B cell (primary cell): ENCODE measurements around the gene TBATA. TPM values are rescaled to one million over a fixed set of nuclear protein-coding genes. Genes with fewer than 3 reads are reported as not detected.

ENCODE experiments used
- ATAC-seq: fragments of 200-7000 bp; cut with Tn5 transposase; one replicate; pipeline ENCODE4 v1.10.0; 2021; ENCODE audit warnings: low read depth, mild to moderate bottlenecking, moderate number of reproducible peaks, moderate library complexity
- CTCF ChIA-PET: fragments of 350-600 bp; sonication (Branson Sonifier 250); formaldehyde crosslinking; loops from one replicate; lab custom pipeline; 2021; ENCODE audit warnings: antibody characterized with exemption, inconsistent platforms; lab: Charles Lee
- POLR2A ChIA-PET: fragments of 350-600 bp; sonication (Branson Sonifier 250); formaldehyde crosslinking; loops from one replicate; lab custom pipeline; 2021; ENCODE audit warnings: antibody characterized with exemption; lab: Charles Lee
- DNase-seq: peaks from one replicate; pipeline ENCODE4 v3.0.0; 2013
- H2AFZ ChIP-seq: 2 replicates; pipeline ENCODE4 v1.6.1; 2012; ENCODE audit warnings: mild to moderate bottlenecking, low read depth, low read length; ENCODE audit not compliant: insufficient read depth, poor library complexity, severe bottlenecking
- H3K27ac ChIP-seq, 2 donors: 1 replicate in 1 of 2; 2 replicates in 1 of 2; pipeline ENCODE4 v1.5.1; 2012 to 2013; ENCODE audit warnings: low read length in 2 of 2, mild to moderate bottlenecking in 2 of 2, moderate library complexity in 1 of 2
- H3K27me3 ChIP-seq, 4 experiments: fragments of 200-600 bp in 1 of 4; sonication (generic) in 1 of 4; replicated peaks in 1 of 4; 1 replicate in 2 of 4; 2 replicates in 2 of 4; pipeline versions ENCODE4 v1.6.1 to v1.7.0; 2013 to 2016; ENCODE audit warnings: low read length in 3 of 4, mild to moderate bottlenecking in 2 of 4, mixed read lengths in 1 of 4, moderate library complexity in 1 of 4; ENCODE audit not compliant: insufficient read depth in 4 of 4, control insufficient read depth in 3 of 4; ENCODE audit errors: control extremely low read depth in 1 of 4
- H3K36me3 ChIP-seq, 2 experiments: replicated peaks in 1 of 2; 1 replicate in 1 of 2; 2 replicates in 1 of 2; pipeline versions ENCODE4 v1.6.1 to v1.7.1; 2013; ENCODE audit warnings: low read length in 1 of 2; ENCODE audit not compliant: insufficient read depth in 2 of 2, control insufficient read depth in 1 of 2; ENCODE audit errors: control extremely low read depth in 1 of 2, extremely low read depth in 1 of 2
- H3K4me1 ChIP-seq, 2 donors: fragments of 200-600 bp in 1 of 2; sonication (generic) in 1 of 2; 1 replicate in 1 of 2; 2 replicates in 1 of 2; pipeline versions ENCODE4 v1.5.1 to v1.6.1; 2013 to 2017; ENCODE audit warnings: low read length in 2 of 2; ENCODE audit not compliant: control insufficient read depth in 2 of 2, insufficient read depth in 2 of 2
- H3K4me2 ChIP-seq: replicated peaks from 2 replicates; pipeline ENCODE3; 2012; ENCODE audit warnings: mild to moderate bottlenecking, low read depth, low read length; ENCODE audit not compliant: poor library complexity, severe bottlenecking
- H3K4me3 ChIP-seq, 5 experiments: fragments of 200-600 bp in 1 of 5; sonication (generic) in 1 of 5; 1 replicate in 3 of 5; 2 replicates in 2 of 5; pipeline versions ENCODE4 v1.5.1 to v1.7.0; 2011 to 2016; ENCODE audit warnings: low read length in 4 of 5, mild to moderate bottlenecking in 4 of 5, low read depth in 2 of 5, control low read depth in 1 of 5, moderate library complexity in 1 of 5; ENCODE audit not compliant: insufficient read depth in 1 of 5; ENCODE audit errors: control extremely low read depth in 1 of 5, extremely low read depth in 1 of 5
- H3K79me2 ChIP-seq: fragments of 200-600 bp; sonication (generic); one replicate; pipeline ENCODE4 v1.6.0; 2016; ENCODE audit warnings: low read length; ENCODE audit not compliant: control insufficient read depth, insufficient read depth
- H3K9ac ChIP-seq: fragments of 200-600 bp; sonication (generic); 2 replicates; pipeline ENCODE4 v1.6.1; 2017; ENCODE audit warnings: mild to moderate bottlenecking, low read length, moderate library complexity
- H3K9me3 ChIP-seq, 3 donors: one replicate each; pipeline versions ENCODE4 v1.6.1 to v1.7.1; 2013; ENCODE audit warnings: low read length in 2 of 3; ENCODE audit not compliant: control insufficient read depth in 2 of 3, insufficient read depth in 1 of 3; ENCODE audit errors: control extremely low read depth in 1 of 3
- H4K20me1 ChIP-seq: 2 replicates; pipeline ENCODE4 v1.6.0; 2012; ENCODE audit warnings: mild to moderate bottlenecking, low read length; ENCODE audit not compliant: insufficient read depth, control insufficient read depth, poor library complexity, severe bottlenecking
- H3K27ac Mint-ChIP-seq: one replicate; pipeline ENCODE4 v1.8.0; 2021; ENCODE audit warnings: mixed read lengths
- H3K27me3 Mint-ChIP-seq: one replicate; pipeline ENCODE4 v1.8.0; 2021; ENCODE audit warnings: mixed read lengths
- H3K4me1 Mint-ChIP-seq: one replicate; pipeline ENCODE4 v1.8.0; 2021; ENCODE audit warnings: mixed read lengths
- H3K4me3 Mint-ChIP-seq: one replicate; pipeline ENCODE4 v1.8.0; 2021; ENCODE audit warnings: mixed read lengths
- H3K9me3 Mint-ChIP-seq: one replicate; pipeline ENCODE4 v1.8.0; 2022; ENCODE audit warnings: mixed read lengths; ENCODE audit not compliant: insufficient read depth
- EZH2 ChIP-seq: IDR thresholded peaks from 2 replicates; pipeline ENCODE4 v1.6.1; 2012; ENCODE audit warnings: borderline replicate concordance, low read depth, mild to moderate bottlenecking, moderate library complexity, low read length; ENCODE audit not compliant: insufficient read depth, poor library complexity, severe bottlenecking
- WGBS: methylation state at CpG from one replicate; pipeline ENCODE4 v1.1.5; 2013; ENCODE audit warnings: missing lambda C conversion rate; ENCODE audit not compliant: insufficient coverage; 5-methylcytosine and 5-hydroxymethylcytosine counted together
- intact Hi-C: fragments of 100-400 bp; cut with micrococcal nuclease; formaldehyde crosslinking; loops from one replicate; pipeline ENCODE4 v1.10.0; 2022
- polyA plus RNA-seq: library from polyadenylated mRNA; depleted of rRNA; stranded (reverse); fragments of >200 nt; gene quantifications from 2 replicates; pipeline ENCODE4 v1.2.3, GENCODE V29; 2012
- total RNA-seq, 2 donors: library from RNA; stranded (reverse); fragments of 120-200 nt in 1 of 2; gene quantifications; 1 replicate in 1 of 2; 2 replicates in 1 of 2; pipeline versions ENCODE4 v1.2.3 to v1.2.4, GENCODE V29; 2013 to 2022
- TF ChIP-seq, protein P1 (sequence below): fragments of 200-600 bp; IDR thresholded peaks from one replicate; pipeline ENCODE4 v1.8.0; 2022; ENCODE audit warnings: antibody characterized with exemption, mild to moderate bottlenecking

TBATA gene
- total and polyA plus RNA-seq, 2 donors (not counting 1 experiment from before 2014, with no cell fraction given) = not detected

- Histone ChIP-seq H3K79me2 (no peaks in the 10 kb centered on the region), H3K4me3 (no peak overlapping the region), H3K36me3 (no peaks in the 10 kb centered on the region), H3K27me3 (peaks cover 0 to 4% (median 0%) of the 10 kb centered on the region in 4 experiments), H3K4me2 (no peak overlapping the region), H4K20me1 (no peaks in the 10 kb centered on the region), H3K9me3 (no peaks in the 10 kb centered on the region), H3K27ac (no peak overlapping the region), H2AFZ (no peak overlapping the region), H3K4me1 (no peaks in the 10 kb centered on the region), H3K9ac (no peak overlapping the region)
- POLR2A ChIA-PET = no interaction called here
- WGBS = 97% methylated on average over 6 of the region's 8 CpGs
- ATAC-seq (no peak), DNase-seq (no peak)
- no peak for TF ChIP-seq EZH2
- TF ChIP-seq, protein P1, sequence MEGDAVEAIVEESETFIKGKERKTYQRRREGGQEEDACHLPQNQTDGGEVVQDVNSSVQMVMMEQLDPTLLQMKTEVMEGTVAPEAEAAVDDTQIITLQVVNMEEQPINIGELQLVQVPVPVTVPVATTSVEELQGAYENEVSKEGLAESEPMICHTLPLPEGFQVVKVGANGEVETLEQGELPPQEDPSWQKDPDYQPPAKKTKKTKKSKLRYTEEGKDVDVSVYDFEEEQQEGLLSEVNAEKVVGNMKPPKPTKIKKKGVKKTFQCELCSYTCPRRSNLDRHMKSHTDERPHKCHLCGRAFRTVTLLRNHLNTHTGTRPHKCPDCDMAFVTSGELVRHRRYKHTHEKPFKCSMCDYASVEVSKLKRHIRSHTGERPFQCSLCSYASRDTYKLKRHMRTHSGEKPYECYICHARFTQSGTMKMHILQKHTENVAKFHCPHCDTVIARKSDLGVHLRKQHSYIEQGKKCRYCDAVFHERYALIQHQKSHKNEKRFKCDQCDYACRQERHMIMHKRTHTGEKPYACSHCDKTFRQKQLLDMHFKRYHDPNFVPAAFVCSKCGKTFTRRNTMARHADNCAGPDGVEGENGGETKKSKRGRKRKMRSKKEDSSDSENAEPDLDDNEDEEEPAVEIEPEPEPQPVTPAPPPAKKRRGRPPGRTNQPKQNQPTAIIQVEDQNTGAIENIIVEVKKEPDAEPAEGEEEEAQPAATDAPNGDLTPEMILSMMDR = no peak
- CTCF ChIA-PET = no interaction called here
- Mint-ChIP-seq H3K4me1 (no peaks in the 10 kb centered on the region), H3K27me3 (no peaks in the 10 kb centered on the region), H3K9me3 (no peaks in the 10 kb centered on the region), H3K4me3 (no peak overlapping the region), H3K27ac (no peak overlapping the region)
- intact Hi-C loops = no loop called here
Observed at GRCh38 chr10:70781461-70782051, 3.6 kb downstream of the TBATA start.

- ChIA-PET POLR2A (no interaction called here), CTCF (no interaction called here)
- no peaks in the 10 kb centered on the region for H3K4me1 ChIP-seq
- DNase-seq (no peak), ATAC-seq (no peak)
- 93% methylated on average over 4 of the region's 4 CpGs for WGBS
- Mint-ChIP-seq H3K27me3 (no peaks in the 10 kb centered on the region), H3K4me1 (no peaks in the 10 kb centered on the region), H3K4me3 (no peak overlapping the region), H3K27ac (no peak overlapping the region), H3K9me3 (no peaks in the 10 kb centered on the region)
- H2AFZ ChIP-seq = no peak overlapping the region
- H3K36me3 ChIP-seq = no peaks in the 10 kb centered on the region
- intact Hi-C loops = no loop called here
- TF ChIP-seq, protein P1 = no peak
- TF ChIP-seq EZH2 = no peak
- no peaks in the 10 kb centered on the region for H3K9me3 ChIP-seq
- no peak overlapping the region for H3K4me2 ChIP-seq
- no peaks in the 10 kb centered on the region for H3K79me2 ChIP-seq
- peaks cover 0 to 4% (median 0%) of the 10 kb centered on the region in 4 experiments for H3K27me3 ChIP-seq
- H3K4me3 ChIP-seq = no peak overlapping the region
- H3K9ac ChIP-seq = no peak overlapping the region
- no peak overlapping the region for H3K27ac ChIP-seq
- no peaks in the 10 kb centered on the region for H4K20me1 ChIP-seq
Observed at GRCh38 chr10:70780772-70781171, 4.4 kb downstream of the TBATA start.
